Activated effector memory CD4-positive, alpha-beta T cell treated with Interleukin-2 at 50 U/mL for 16 hours (primary cell): ENCODE results near the gene TKTL1.
"Not testable (repeated sequence)": the region's sequence is repeated elsewhere in the genome, so short reads cannot be mapped to it uniquely, and the experiment has no call there.

ENCODE experiments used
- DNase-seq: peaks from one replicate; pipeline ENCODE4 v3.0.0-alpha.2; 2020

Gene TKTL1, protein sequence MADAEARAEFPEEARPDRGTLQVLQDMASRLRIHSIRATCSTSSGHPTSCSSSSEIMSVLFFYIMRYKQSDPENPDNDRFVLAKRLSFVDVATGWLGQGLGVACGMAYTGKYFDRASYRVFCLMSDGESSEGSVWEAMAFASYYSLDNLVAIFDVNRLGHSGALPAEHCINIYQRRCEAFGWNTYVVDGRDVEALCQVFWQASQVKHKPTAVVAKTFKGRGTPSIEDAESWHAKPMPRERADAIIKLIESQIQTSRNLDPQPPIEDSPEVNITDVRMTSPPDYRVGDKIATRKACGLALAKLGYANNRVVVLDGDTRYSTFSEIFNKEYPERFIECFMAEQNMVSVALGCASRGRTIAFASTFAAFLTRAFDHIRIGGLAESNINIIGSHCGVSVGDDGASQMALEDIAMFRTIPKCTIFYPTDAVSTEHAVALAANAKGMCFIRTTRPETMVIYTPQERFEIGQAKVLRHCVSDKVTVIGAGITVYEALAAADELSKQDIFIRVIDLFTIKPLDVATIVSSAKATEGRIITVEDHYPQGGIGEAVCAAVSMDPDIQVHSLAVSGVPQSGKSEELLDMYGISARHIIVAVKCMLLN

GRCh38 chrX:154295664-154296310 lies at the start of gene TKTL1:
TSS of gene TKTL1 (plus strand) at chrX:154295795. CDS start at chrX:154295860, 65 bp downstream.
- no peak for DNase-seq

GRCh38 chrX:154247377-154248045 lies 48.1 kb upstream of the TKTL1 start:
- DNase-seq = not testable (repeated sequence)

- not testable (repeated sequence) for DNase-seq
Measured at GRCh38 chrX:154248076-154248475, 47.5 kb upstream of the TKTL1 start.

- DNase-seq = not testable (repeated sequence)
Measured at GRCh38 chrX:154257282-154257681, 38.3 kb upstream of the TKTL1 start, which contains the start of gene OPN1MW3. TSS of gene OPN1MW3 (plus strand) at chrX:154257582. CDS start at chrX:154257620, 38 bp downstream.

GRCh38 chrX:154258711-154259110 lies 36.9 kb upstream of the TKTL1 start:
- DNase-seq = not testable (repeated sequence)

DNA sequence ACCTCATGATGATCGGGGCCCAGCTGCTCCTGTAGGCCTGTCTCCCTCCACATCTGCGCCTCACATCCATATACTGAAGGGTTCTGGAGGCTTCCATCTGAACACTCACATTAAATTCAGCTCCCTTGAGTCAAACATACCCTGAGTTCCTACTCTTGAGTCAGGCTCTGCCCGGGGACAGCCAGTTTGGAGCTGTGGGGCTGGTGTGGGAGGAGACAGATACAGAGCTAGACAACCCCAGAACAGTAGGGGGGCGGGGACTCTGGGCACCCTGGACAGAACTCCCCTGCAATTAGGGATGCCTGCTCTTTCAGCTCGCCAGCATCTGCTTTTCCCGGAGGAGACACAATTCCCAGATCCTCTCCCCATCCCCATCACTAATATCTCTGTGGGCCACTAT lies 32.5 kb upstream of the TKTL1 start:
- not testable (repeated sequence) for DNase-seq

DNA sequence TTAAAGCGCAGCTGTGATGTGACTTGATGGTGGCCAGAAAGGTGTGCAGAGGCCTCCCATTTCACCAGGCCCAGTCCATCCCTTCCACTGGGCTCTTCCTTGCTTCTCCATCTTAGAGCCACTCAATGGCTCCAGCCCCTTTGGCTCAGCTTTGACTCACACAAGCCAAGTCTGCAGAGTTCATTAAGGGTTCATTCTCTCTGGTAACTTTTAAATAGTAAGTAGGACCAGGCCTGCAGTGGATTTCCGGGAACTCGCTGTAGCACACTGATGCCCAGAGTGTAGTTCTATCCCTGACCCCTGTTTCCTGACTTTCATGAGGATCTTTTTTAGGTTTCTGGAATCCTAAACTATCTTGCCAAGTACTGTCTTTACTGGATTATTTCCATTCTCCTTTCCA lies 26.4 kb upstream of the TKTL1 start:
- DNase-seq = not testable (repeated sequence)

- DNase-seq = not testable (repeated sequence)
Measured at GRCh38 chrX:154284489-154285338, 10.9 kb upstream of the TKTL1 start.

DNA sequence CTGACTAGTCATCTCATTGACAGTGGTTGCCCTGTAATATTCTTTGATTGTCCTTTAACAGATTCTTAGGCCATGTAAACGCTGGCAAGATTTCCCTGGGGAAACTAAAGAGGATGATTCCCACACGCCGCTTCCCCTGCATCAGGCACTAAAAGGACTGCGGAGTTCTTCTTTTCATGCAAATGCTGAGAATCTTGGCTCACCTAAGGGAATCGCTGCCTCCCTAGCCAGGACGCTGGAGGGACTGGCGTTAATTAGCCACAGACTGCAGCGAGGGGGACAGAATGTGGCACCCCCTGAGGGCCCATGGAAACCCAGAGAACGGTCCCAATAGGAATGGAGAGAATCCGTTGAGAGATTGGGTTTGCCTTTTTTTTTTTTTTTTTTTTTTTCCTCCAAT lies 9.2 kb upstream of the TKTL1 start:
- DNase-seq = not testable (repeated sequence)

DNA sequence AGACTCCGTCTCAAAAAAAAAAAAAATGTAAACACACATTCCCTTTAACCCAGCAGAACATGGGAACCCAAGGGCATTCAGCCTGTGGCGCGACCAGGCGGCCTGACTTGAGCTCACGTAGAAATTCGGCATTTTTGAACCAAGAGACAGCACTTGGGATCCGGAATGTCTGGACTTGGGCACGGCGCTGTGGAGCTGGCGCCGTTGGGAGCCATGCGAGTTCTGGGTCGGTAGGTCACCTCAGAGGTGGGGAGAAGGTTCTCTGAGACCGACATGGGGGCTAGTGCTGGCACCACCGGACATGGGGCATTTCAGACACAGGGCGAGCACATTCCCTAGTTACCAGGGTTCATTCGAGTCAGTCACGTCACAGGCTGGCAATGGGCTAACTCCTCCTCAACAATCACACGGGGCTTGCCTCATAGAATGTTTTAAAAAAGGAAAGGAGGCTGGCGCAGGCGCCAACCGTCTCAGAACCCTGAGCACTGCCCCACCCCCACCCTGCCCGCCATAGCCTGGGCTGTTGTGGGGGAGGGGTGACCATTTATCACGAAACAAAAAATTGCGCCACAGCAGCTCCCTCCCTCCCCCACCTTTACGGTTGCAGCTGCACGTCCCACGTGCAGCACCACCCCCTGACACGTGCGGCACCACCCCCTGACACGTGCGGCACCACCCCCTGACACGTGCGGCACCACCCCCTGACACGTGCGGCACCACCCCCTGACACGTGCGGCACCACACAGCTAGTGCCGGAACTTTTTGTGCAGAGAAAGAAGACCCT lies 612 bp upstream of the TKTL1 start, which contains the start of gene TEX28:
TEX28 (minus strand) TSS at position 334 of the 784 bp plus-strand sequence. CDS start 3,007 bp downstream, outside the sequence.
- DNase-seq = no peak

- no peak for DNase-seq
Measured at GRCh38 chrX:154296731-154297130, 1.1 kb downstream of the TKTL1 start.

GRCh38 chrX:154298312-154298711 lies 2.7 kb downstream of the TKTL1 start:
- no peak for DNase-seq

- DNase-seq = no peak
Measured at GRCh38 chrX:154300816-154301215, 5.2 kb downstream of the TKTL1 start.

DNA sequence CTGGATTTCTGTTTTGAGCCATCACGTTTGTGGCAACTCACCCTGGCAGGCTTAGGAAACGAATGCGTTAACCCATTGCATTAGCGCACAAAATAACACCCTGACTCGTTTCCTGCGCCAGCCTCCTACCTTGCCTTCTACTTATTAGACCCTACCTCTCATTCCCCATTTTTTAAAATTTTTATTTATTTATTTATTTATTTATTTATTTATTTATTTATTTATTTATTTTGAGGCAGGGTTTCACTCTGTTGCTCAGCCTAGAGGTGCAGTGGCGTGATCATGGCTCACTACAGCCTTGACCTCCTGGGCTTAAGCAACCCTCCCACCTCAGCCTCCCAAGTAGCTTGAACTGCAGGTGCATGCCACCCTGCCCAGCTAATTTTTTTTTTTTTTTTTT lies 7.4 kb downstream of the TKTL1 start:
- DNase-seq = not testable (repeated sequence)

- no peak for DNase-seq
Measured at GRCh38 chrX:154303476-154303875, 7.9 kb downstream of the TKTL1 start.

DNA sequence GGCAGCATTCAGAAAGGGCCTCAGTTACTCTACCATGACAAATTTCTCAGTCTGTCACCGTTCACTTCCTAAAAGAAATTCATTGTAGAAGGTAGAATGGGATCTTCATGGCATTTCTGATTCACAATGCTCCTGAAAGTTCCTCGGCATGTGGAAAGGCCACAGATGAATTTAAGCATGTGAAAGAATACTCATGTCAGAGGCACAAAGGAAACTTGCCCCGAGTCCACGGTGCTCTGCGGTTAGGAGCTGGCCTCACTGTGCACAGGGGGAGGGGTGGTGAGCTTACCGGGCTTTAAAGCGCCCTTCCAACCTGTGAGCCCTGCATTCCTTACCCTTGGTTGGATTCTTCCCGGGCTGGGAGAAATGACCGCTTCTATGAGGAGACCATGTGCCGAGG lies 9.3 kb downstream of the TKTL1 start:
- DNase-seq = no peak

- DNase-seq = no peak
Measured at GRCh38 chrX:154305541-154306205, 10.1 kb downstream of the TKTL1 start.

- DNase-seq = no peak
Measured at GRCh38 chrX:154307202-154307601, 11.6 kb downstream of the TKTL1 start.

DNA sequence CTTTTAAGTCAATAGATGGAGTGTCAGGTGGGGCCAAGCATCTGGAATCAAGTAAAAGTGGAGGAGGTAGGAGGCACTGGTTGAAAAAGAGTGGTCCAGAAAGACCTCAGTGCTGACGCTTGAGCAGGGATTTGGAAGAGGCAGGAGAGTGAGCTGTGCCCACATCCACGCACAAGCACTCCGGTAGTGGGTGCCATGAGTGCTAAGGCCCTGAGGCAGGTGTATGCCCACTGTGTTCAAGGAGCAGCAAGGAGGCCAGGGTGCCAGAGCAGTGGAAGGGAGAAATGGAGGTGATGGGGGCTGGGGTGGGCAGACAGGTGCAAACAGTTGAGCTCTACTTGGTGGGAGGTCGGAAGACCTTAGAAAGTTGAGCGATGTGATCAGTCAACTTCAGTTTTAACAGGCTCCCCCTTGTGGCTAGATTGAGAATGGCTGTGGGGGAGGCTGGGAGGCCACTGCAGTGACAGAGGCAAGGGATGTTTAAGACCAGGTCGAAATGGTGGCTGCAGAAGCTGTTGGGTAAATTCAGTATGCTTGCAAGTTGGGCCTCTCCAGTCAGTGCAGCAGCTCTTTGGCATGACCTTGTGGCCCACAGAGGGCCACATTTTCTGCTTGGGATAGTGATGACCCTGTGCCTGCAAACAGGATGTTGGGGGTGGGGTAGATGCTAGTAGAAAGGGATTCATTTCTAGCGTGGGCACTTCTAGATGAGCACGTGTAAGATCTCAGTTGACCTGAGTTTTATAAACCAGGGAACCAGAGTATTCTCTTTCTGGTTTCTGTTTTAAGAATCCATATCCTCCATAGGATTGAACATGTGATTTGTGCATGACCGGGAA lies 12.7 kb downstream of the TKTL1 start:
- peak; percentile 70 for DNase-seq
